RWPE2 (cell line): ENCODE data around the gene PHF12.
"Not testable (repeated sequence)": the region's sequence is repeated elsewhere in the genome, so short reads cannot be mapped to it uniquely, and the experiment has no call there.

Experiments used
- ATAC-seq: fragments of 200-7000 bp; cut with Tn5 transposase; 3 replicates; pipeline ENCODE4 v1.9.1; 2021; ENCODE audit warnings: low read depth
- DNase-seq: peaks from one replicate; pipeline ENCODE4 v3.0.0-alpha.2; 2020; ENCODE audit warnings: low spot score
- H3K27ac ChIP-seq: fragments of 450-650 bp; 2 replicates; pipeline ENCODE4 v1.5.1; 2017; ENCODE audit warnings: mild to moderate bottlenecking; ENCODE audit not compliant: poor library complexity, severe bottlenecking
- H3K27me3 ChIP-seq: fragments of 250-450 bp; sonication (Bioruptor Pico); 2 replicates; pipeline ENCODE4 v1.5.1; 2021; ENCODE audit warnings: mild to moderate bottlenecking, moderate library complexity; ENCODE audit not compliant: insufficient read depth, poor library complexity, severe bottlenecking
- H3K36me3 ChIP-seq: fragments of 250-450 bp; sonication (Bioruptor Pico); 2 replicates; pipeline ENCODE4 v1.5.1; 2020; ENCODE audit warnings: low read depth, mild to moderate bottlenecking, moderate library complexity
- H3K4me1 ChIP-seq: fragments of 250-450 bp; sonication (Bioruptor Pico); 2 replicates; pipeline ENCODE4 v1.5.1; 2021; ENCODE audit warnings: mild to moderate bottlenecking, moderate library complexity; ENCODE audit not compliant: insufficient read depth, poor library complexity, severe bottlenecking
- H3K4me3 ChIP-seq: fragments of 250-450 bp; sonication (Bioruptor Pico); 2 replicates; pipeline ENCODE4 v1.5.1; 2021; ENCODE audit warnings: mild to moderate bottlenecking, moderate library complexity; ENCODE audit not compliant: severe bottlenecking
- H3K9me3 ChIP-seq: fragments of 250-450 bp; sonication (Bioruptor Pico); 2 replicates; pipeline ENCODE4 v1.5.1; 2021; ENCODE audit warnings: mild to moderate bottlenecking, moderate library complexity; ENCODE audit not compliant: severe bottlenecking
- TF ChIP-seq, protein P1 (sequence below): fragments of 450-650 bp; IDR thresholded peaks from one replicate; pipeline ENCODE4 v1.5.1; 2017; ENCODE audit warnings: mild to moderate bottlenecking, moderate library complexity; ENCODE audit not compliant: poor library complexity, severe bottlenecking

PHF12 gene

DNA sequence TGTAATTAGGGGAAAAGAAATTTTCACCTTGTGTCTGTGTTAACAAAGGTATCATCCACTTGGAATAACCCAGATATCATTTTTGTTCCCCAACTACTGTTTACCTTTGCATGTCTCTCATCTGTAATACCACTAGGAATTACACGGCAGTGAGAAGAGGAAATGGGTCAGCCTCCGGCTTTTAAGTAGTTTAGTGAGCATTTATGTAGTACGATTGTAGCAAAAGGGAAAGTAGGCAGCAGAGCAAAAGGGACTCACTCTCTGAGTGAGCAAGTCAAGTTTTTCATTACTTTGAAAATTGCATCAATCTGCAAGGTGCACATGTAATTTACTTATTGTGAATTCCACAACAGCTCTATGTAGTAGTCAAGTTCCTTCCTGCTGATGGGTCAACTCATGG lies 11.2 kb downstream of the PHF12 start:
- Histone ChIP-seq H3K27ac (no peak overlapping the region), H3K9me3 (no peaks in the 10 kb centered on the region), H3K36me3 (peaks cover 45% of the 10 kb centered on the region), H3K27me3 (no peaks in the 10 kb centered on the region), H3K4me1 (peaks cover 19% of the 10 kb centered on the region), H3K4me3 (no peak overlapping the region)
- DNase-seq (no peak), ATAC-seq (no peak)
- TF ChIP-seq, protein P1, sequence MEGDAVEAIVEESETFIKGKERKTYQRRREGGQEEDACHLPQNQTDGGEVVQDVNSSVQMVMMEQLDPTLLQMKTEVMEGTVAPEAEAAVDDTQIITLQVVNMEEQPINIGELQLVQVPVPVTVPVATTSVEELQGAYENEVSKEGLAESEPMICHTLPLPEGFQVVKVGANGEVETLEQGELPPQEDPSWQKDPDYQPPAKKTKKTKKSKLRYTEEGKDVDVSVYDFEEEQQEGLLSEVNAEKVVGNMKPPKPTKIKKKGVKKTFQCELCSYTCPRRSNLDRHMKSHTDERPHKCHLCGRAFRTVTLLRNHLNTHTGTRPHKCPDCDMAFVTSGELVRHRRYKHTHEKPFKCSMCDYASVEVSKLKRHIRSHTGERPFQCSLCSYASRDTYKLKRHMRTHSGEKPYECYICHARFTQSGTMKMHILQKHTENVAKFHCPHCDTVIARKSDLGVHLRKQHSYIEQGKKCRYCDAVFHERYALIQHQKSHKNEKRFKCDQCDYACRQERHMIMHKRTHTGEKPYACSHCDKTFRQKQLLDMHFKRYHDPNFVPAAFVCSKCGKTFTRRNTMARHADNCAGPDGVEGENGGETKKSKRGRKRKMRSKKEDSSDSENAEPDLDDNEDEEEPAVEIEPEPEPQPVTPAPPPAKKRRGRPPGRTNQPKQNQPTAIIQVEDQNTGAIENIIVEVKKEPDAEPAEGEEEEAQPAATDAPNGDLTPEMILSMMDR, result no peak

DNA sequence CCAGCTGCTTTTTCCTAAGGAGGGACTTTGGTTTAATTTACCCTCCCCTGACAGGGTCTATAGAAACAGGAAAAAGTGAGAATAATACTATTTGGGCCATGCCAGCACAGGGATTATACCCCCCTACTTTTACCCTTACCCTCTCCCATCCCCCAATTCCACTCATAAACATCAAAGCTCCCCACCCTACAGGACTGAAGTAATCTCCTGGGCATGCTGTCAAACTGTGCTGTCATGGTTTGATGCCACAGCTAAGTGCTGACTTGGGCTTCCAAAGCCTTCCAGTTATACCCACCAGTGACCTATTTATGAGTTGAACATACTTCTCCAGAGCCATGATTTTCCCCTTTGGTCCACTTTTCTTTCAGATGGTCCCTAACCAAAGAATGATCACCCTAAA lies 12.8 kb downstream of the PHF12 start:
- H3K36me3 ChIP-seq, result peaks cover 37% of the 10 kb centered on the region
- ATAC-seq (peak; percentile 36; the same call in 1 of the 3 replicates), DNase-seq (no peak)
- H3K27me3 ChIP-seq, result no peaks in the 10 kb centered on the region
- TF ChIP-seq, protein P1, result no peak
- H3K4me3 ChIP-seq, result no peak overlapping the region
- H3K9me3 ChIP-seq, result no peaks in the 10 kb centered on the region
- peaks cover 19% of the 10 kb centered on the region for H3K4me1 ChIP-seq
- peak overlapping the region; percentile 26 for H3K27ac ChIP-seq

DNA sequence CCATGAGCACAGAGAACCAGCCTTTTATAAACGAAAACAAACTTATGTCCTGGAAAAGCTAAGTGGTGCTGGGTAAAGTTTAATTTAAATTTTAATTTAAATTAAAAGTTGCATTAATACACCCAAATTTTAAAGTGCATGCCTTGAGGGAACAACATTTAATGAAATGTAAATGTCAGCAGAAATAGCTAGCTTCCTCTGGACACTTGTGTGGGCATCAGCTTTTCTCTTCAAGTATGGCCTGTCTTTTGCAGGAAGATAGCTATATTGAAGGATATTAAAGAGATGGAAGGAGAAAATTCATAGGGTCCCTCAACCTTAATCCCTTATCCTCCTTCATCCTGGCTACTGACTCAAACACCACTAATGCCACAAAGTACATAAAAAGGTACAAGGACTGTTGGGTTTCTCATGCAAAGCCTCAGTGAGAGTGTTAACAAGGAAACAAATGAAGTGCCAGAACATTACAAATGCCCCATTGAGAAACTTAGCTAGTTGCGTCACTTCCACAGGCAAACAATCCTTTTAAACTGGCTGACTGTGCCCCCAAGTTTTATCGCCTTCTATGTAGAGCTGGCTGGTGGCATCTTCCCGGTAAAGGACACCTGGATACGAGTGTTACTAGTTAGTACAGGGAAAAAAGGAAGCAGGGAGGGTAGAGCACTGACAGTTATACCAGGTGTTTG lies 14.1 kb downstream of the PHF12 start:
- Histone ChIP-seq H3K36me3 (peaks cover 31% of the 10 kb centered on the region), H3K4me1 (peaks cover 19% of the 10 kb centered on the region), H3K27me3 (no peaks in the 10 kb centered on the region), H3K27ac (peak overlapping the region; percentile 26), H3K9me3 (no peaks in the 10 kb centered on the region), H3K4me3 (no peak overlapping the region)
- TF ChIP-seq, protein P1, result no peak
- DNase-seq, result no peak
- peak; percentile 57; the same call in 1 of the 3 replicates for ATAC-seq

DNA sequence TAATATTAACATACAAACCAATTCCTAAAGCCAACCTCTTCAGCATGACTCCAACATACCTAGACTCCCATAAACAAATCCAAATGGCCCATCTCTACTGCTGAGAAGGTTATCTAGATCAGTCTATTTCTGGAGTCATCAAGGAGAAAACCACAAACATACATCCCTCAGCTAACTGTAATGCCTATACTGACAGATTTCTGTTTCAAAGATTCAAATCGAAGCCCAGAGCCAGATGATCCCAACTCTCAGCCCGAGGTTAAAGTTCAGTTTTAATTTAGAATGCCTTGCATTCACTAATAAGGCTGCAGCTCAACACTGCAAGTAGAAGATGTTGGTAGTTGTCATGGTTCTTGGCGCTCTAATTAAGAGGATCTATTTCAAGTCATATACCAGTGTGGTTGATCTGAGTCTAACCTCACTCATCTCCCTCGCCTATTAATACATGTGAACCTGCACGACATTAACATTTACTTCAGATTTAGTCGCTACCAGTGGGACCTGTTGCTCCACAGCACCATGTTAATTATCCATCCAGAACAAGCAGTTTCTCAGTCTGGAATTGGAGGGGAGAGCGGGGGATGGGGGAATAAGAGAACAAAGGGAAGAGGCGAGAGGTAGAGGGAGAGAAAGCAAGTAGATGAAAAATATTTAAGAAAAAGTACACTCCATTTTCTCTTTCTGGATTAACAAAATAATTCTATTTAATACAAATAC lies 15.4 kb downstream of the PHF12 start:
- Histone ChIP-seq H3K27me3 (no peaks in the 10 kb centered on the region), H3K9me3 (no peaks in the 10 kb centered on the region), H3K27ac (no peak overlapping the region), H3K4me3 (no peak overlapping the region), H3K4me1 (peaks cover 19% of the 10 kb centered on the region), H3K36me3 (peaks cover 25% of the 10 kb centered on the region)
- DNase-seq (no peak), ATAC-seq (no peak)
- TF ChIP-seq, protein P1, result no peak

DNA sequence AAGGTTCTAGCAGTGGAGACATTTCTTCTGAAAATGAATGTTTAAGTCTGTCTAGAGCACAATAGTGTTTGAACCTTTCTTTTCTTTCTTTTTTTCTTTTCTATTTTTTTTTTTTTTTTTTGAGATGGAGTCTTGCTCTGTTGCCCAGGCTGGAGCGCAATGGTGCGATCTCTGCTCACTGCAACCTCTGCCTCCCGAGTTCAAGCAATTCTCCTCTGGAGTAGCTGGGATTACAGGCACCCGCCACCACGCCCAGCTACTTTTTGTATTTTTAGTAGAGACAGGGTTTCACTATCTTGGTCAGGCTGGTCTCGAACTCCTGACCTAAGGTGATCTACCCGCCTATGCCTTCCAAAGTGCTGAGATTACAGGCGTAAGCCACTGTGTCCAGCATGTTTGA lies 16.8 kb downstream of the PHF12 start:
- not testable (repeated sequence) for DNase-seq, H3K9me3 ChIP-seq, H3K27ac ChIP-seq, H3K27me3 ChIP-seq, H3K4me3 ChIP-seq, ATAC-seq
- Histone ChIP-seq H3K4me1 (peaks cover 19% of the 10 kb centered on the region), H3K36me3 (peaks cover 31% of the 10 kb centered on the region)
